Measurements from ENCODE around the gene PTBP1. TPM values are rescaled to one million over a fixed set of nuclear protein-coding genes. Genes with fewer than 3 reads are reported as not detected.

Gene PTBP1
- total and polyA plus RNA-seq, 8 donors = 83.3 to 160 (median 115) TPM

DNA sequence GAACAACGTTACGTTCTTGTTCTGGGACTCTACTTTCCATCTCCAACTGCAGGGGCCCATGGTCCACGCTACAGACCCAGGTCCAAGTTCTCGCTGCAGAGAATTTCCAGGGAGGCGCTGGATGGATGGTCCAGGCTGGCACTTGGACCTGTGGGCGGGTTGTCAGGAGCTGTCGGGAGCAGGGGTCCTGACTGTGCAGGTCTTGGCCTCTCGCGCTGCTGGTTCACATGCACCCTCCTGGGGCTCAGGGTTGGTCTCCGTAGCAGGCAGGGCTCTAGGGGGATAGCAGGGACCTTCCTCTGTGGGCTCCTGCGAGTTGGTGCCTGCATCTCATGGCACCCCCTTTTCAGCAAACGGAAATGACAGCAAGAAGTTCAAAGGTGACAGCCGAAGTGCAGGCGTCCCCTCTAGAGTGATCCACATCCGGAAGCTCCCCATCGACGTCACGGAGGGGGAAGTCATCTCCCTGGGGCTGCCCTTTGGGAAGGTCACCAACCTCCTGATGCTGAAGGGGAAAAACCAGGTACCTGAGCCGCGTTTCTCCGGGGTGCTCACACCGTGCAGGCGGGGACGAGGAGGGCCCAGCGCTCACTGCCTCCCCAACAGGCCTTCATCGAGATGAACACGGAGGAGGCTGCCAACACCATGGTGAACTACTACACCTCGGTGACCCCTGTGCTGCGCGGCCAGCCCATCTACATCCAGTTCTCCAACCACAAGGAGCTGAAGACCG is 6.6 kb downstream of the PTBP1 start:
- peaks cover 9 to 51% (median 49%) of the 10 kb centered on the region in 3 donors for H3K36me3 ChIP-seq
- H3K27ac ChIP-seq = no peak overlapping the region
- intact Hi-C loops (cut with DNase I) = no loop called here
- FAIRE-seq (no peak), DNase-seq (peak in 1 of 6 donors; percentile 41), ATAC-seq (no peak)
- H3K27me3 ChIP-seq = no peaks in the 10 kb centered on the region
- H3K9me3 ChIP-seq = no peaks in the 10 kb centered on the region
- peaks cover 30 to 34% (median 30%) of the 10 kb centered on the region in 3 donors for H3K4me1 ChIP-seq
- H3K4me3 ChIP-seq = no peak overlapping the region
- no peak for TF ChIP-seq CTCF (IDR thresholded peaks at IDR 0.05)
- 85 to 86% methylated on average over 28 to 31 of the region's 31 CpGs for WGBS, 2 donors

DNA sequence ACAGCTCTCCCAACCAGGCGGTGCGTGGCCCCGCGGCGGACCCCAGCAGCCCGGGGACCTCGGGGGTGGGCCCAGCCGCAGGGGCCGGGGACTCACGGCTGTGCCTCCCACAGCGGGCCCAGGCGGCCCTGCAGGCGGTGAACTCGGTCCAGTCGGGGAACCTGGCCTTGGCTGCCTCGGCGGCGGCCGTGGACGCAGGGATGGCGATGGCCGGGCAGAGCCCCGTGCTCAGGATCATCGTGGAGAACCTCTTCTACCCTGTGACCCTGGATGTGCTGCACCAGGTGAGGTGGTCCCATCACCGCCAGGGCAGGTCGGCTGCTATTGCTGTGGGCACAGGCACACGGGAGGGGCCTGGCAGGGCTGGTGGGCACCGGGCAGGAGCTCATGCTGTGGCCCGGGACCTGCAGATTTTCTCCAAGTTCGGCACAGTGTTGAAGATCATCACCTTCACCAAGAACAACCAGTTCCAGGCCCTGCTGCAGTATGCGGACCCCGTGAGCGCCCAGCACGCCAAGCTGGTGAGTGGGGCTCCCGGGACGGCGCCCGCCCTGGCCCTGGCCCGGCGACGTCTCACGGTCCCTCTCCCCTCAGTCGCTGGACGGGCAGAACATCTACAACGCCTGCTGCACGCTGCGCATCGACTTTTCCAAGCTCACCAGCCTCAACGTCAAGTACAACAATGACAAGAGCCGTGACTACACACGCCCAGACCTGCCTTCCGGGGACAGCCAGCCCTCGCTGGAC is 7.3 kb downstream of the PTBP1 start:
- no peaks in the 10 kb centered on the region for H3K9me3 ChIP-seq
- H3K27ac ChIP-seq = no peak overlapping the region
- no peak for TF ChIP-seq CTCF (IDR thresholded peaks at IDR 0.05)
- WGBS, 2 donors = 92 to 95% methylated on average over 50 to 53 of the region's 53 CpGs
- H3K4me3 ChIP-seq = no peak overlapping the region
- peaks cover 9 to 58% (median 56%) of the 10 kb centered on the region in 3 donors for H3K36me3 ChIP-seq
- FAIRE-seq = no peak
- no peak for ATAC-seq
- intact Hi-C loops (cut with DNase I) = no loop called here
- peaks cover 25 to 31% (median 26%) of the 10 kb centered on the region in 3 donors for H3K4me1 ChIP-seq
- DNase-seq = peak in 1 of 6 donors; percentile 36
- no peaks in the 10 kb centered on the region for H3K27me3 ChIP-seq

- Histone ChIP-seq H3K27me3 (no peaks in the 10 kb centered on the region), H3K9me3 (no peaks in the 10 kb centered on the region), H3K4me1 (peaks cover 19 to 25% (median 20%) of the 10 kb centered on the region in 3 donors), H3K4me3 (no peak overlapping the region), H3K36me3 (peaks cover 13 to 64% (median 62%) of the 10 kb centered on the region in 3 donors), H3K27ac (no peak overlapping the region)
- WGBS, 2 donors = 88 to 91% methylated on average over 33 of the region's 33 CpGs
- no peak for TF ChIP-seq CTCF (IDR thresholded peaks at IDR 0.05)
- ATAC-seq (no peak), FAIRE-seq (no peak), DNase-seq (peak in 1 of 6 donors; percentile 35)
- intact Hi-C loops (cut with DNase I) = no loop called here
These were observed 7.9 kb downstream of the PTBP1 start for GRCh38 chr19:805166-805551.

DNA sequence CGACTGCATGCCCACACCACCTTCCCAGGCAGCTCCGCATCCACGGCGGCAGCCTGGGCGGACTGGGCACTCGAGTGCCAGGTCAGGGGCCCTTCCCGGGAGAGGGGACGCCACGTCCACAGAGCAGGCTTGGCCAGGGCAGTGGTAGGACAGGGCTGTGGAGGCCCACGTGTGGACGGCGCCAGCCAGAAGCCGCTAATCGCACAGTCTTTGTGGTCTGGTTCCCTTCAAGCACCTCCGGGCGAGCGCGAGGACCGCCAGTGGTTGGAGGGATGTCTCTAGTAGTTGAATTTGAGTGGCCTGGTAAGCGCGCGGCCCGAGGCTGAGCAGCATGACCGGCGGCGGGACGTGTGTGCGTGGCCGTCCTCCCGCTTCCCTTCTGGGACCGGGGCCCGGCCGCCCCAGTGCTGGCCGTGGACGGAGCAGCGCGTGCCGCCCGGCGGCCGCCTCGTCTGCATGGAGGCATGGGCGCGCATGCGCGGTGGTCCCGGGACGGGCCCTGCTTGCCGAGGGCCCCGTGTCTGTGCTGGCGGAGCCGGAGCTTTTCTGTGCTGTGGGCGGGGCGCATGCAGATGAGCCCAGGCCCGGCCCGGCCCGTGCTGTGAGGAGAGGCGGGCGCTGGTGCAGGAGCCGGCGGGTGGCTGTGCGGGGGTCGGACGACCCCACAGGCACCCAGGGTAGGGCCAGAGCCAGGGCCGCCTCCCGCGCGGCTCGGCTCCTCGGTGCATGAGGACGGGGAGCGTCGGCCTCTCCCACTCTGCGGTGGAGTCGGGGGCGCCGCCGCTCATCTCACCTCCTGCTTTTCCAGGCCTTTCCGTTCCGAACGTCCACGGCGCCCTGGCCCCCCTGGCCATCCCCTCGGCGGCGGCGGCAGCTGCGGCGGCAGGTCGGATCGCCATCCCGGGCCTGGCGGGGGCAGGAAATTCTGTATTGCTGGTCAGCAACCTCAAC is 8.6 kb downstream of the PTBP1 start:
- peaks cover 20 to 71% (median 69%) of the 10 kb centered on the region in 3 donors for H3K36me3 ChIP-seq
- H3K27ac ChIP-seq = no peak overlapping the region
- no peak overlapping the region for H3K4me3 ChIP-seq
- 93 to 94% methylated on average over 74 to 93 of the region's 93 CpGs for WGBS, 2 donors
- intact Hi-C loops (cut with DNase I) = no loop called here
- no peaks in the 10 kb centered on the region for H3K9me3 ChIP-seq
- no peak for FAIRE-seq
- TF ChIP-seq CTCF (IDR thresholded peaks at IDR 0.05) = no peak
- peaks cover 12 to 18% (median 13%) of the 10 kb centered on the region in 3 donors for H3K4me1 ChIP-seq
- peak in 1 of 6 donors; percentile 37 for DNase-seq
- no peak for ATAC-seq
- H3K27me3 ChIP-seq = no peaks in the 10 kb centered on the region

Data from pancreas (tissue), 10 donors.